Endothelial cell of umbilical vein (primary cell): ENCODE measurements around the gene ATP5ME. TPM values are rescaled to one million over a fixed set of nuclear protein-coding genes. Genes with fewer than 3 reads are reported as not detected.

Experiments used
- BruUV-seq: library from RNA; stranded (reverse); fragments of 400-500 nt; replicated peaks from 2 replicates; lab custom pipeline; 2021; lab: Mats Ljungman, UMichigan
- CTCF ChIA-PET: fragments of 300-600, 350-600 bp; sonication (Branson Sonifier 250); formaldehyde crosslinking; loops from one replicate; lab custom pipeline; 2021; ENCODE audit warnings: antibody characterized with exemption, inconsistent platforms; lab: Charles Lee
- POLR2A ChIA-PET: fragments of 300-600, 350-600 bp; sonication (Branson Sonifier 250); formaldehyde crosslinking; loops from one replicate; lab custom pipeline; 2021; ENCODE audit warnings: antibody characterized with exemption, inconsistent platforms; lab: Charles Lee
- DNase-seq: peaks from one replicate; pipeline ENCODE4 v3.0.0-alpha.2; 2011; ENCODE audit warnings: low read depth, low spot score
- FAIRE-seq: peaks from 2 replicates; lab custom pipeline; 2011; peaks lifted over from hg19 to GRCh38; lab: Jason Lieb, UNC
- H2AFZ ChIP-seq: 2 replicates; pipeline ENCODE4 v1.6.0; 2012; ENCODE audit warnings: low read depth, low read length, control low read depth, inconsistent platforms
- H3K27ac ChIP-seq: 2 replicates; pipeline ENCODE4 v1.5.1; 2011; ENCODE audit warnings: low read depth, mild to moderate bottlenecking, control low read depth, low read length, moderate library complexity; ENCODE audit not compliant: insufficient read depth
- H3K27me3 ChIP-seq, 2 experiments: 2 replicates each; pipeline versions ENCODE4 v1.6.0 to v1.6.1; 2011; ENCODE audit warnings: low read length in 2 of 2, mixed read lengths in 1 of 2; ENCODE audit not compliant: control insufficient read depth in 2 of 2, insufficient read depth in 2 of 2
- H3K36me3 ChIP-seq, 2 experiments: 2 replicates in 1 of 2; 3 replicates in 1 of 2; pipeline ENCODE4 v1.5.1; 2011; ENCODE audit warnings: low read length in 2 of 2, mild to moderate bottlenecking in 1 of 2, moderate library complexity in 1 of 2; ENCODE audit not compliant: control insufficient read depth in 2 of 2, insufficient read depth in 2 of 2; ENCODE audit errors: extremely low read depth in 1 of 2
- H3K4me1 ChIP-seq: 3 replicates; pipeline ENCODE4 v1.5.1; 2011; ENCODE audit warnings: mild to moderate bottlenecking, low read length; ENCODE audit not compliant: control insufficient read depth, insufficient read depth; ENCODE audit errors: extremely low read depth
- H3K4me2 ChIP-seq: 2 replicates; pipeline ENCODE4 v1.6.1; 2011; ENCODE audit warnings: low read length, control low read depth, mixed read lengths; ENCODE audit not compliant: insufficient read depth
- H3K4me3 ChIP-seq, 3 experiments: fragments of 200-600 bp in 1 of 3; sonication (generic), shearing (Covaris generic) in 1 of 3; replicated peaks in 1 of 3; 2 replicates each; pipeline ENCODE4 v1.5.1; 2011 to 2016; ENCODE audit warnings: control low read depth in 3 of 3, low read length in 3 of 3, mild to moderate bottlenecking in 2 of 3, inconsistent platforms in 1 of 3, low read depth in 1 of 3, moderate library complexity in 1 of 3; ENCODE audit not compliant: insufficient read depth in 1 of 3
- H3K79me2 ChIP-seq: 2 replicates; pipeline ENCODE4 v1.6.0; 2012; ENCODE audit warnings: low read length, inconsistent platforms; ENCODE audit not compliant: control insufficient read depth, insufficient read depth
- H3K9ac ChIP-seq: replicated peaks from 2 replicates; pipeline ENCODE3; 2011; ENCODE audit warnings: low read length, control low read depth; ENCODE audit not compliant: insufficient read depth; ENCODE audit errors: extremely low read depth
- H3K9me1 ChIP-seq: replicated peaks from 3 replicates; pipeline ENCODE4 v1.6.0; 2011; ENCODE audit warnings: mild to moderate bottlenecking, low read length; ENCODE audit not compliant: control insufficient read depth, insufficient read depth; ENCODE audit errors: extremely low read depth
- H3K9me3 ChIP-seq: replicated peaks from 2 replicates; pipeline ENCODE4 v1.5.1; 2012; ENCODE audit warnings: low read length, inconsistent platforms; ENCODE audit not compliant: control insufficient read depth, insufficient read depth
- H4K20me1 ChIP-seq: replicated peaks from 2 replicates; pipeline ENCODE3; 2011; ENCODE audit warnings: mild to moderate bottlenecking, low read length; ENCODE audit not compliant: control insufficient read depth, insufficient read depth; ENCODE audit errors: extremely low read depth
- EZH2 ChIP-seq: IDR thresholded peaks from 2 replicates; pipeline ENCODE4 v1.6.1; 2012; ENCODE audit warnings: borderline replicate concordance, low read depth, mild to moderate bottlenecking, moderate library complexity, low read length, inconsistent platforms; ENCODE audit not compliant: severe bottlenecking
- FOS ChIP-seq: IDR thresholded peaks from 2 replicates; pipeline ENCODE4 v1.6.1; 2011; ENCODE audit warnings: mild to moderate bottlenecking, low read length, moderate library complexity, borderline replicate concordance; ENCODE audit not compliant: insufficient read depth
- GATA2 ChIP-seq: IDR thresholded peaks from 2 replicates; pipeline ENCODE4 v1.7.0; 2011; ENCODE audit warnings: low read depth, mild to moderate bottlenecking, moderate library complexity, mixed read lengths, low read length; ENCODE audit not compliant: insufficient read length, insufficient read depth
- JUN ChIP-seq: IDR thresholded peaks from 2 replicates; pipeline ENCODE4 v1.6.1; 2011; ENCODE audit warnings: borderline replicate concordance, low read depth; ENCODE audit not compliant: insufficient read length, insufficient read depth
- MYC ChIP-seq: IDR thresholded peaks from one replicate; pipeline ENCODE4 v1.6.1; 2011; ENCODE audit warnings: mild to moderate bottlenecking, low read depth, low read length
- POLR2A ChIP-seq: IDR thresholded peaks from 2 replicates; pipeline ENCODE4 v1.6.1; 2012; ENCODE audit warnings: low read depth, mild to moderate bottlenecking, control low read depth, low read length
- POLR2AphosphoS5 ChIP-seq: IDR thresholded peaks from 2 replicates; pipeline ENCODE4 v1.6.1; 2012; ENCODE audit warnings: low read depth, mild to moderate bottlenecking, control low read depth, low read length, moderate library complexity; ENCODE audit not compliant: insufficient read depth
- dilution Hi-C: fragments of 300-500 bp; cut with MboI; formaldehyde crosslinking; loops from one replicate; pipeline ENCODE4 v1.15.0; 2019; ENCODE audit warnings: low sequenced_read_pairs; ENCODE audit not compliant: extremely low pct_ligation_motif_present
- intact Hi-C: fragments of 100-400 bp; cut with micrococcal nuclease; formaldehyde crosslinking; loops from one replicate; pipeline ENCODE4 v1.10.0; 2022
- polyA plus RNA-seq, 4 experiments: library from polyadenylated mRNA; depleted of rRNA in 3 of 4; stranded (reverse) in 3 of 4; unstranded in 1 of 4; fragments of >200 nt; gene quantifications; 2 replicates each; pipeline versions ENCODE4 v1.2.1 to v1.2.3, GENCODE V29; 2011 to 2012; ENCODE audit warnings: missing spikeins in 1 of 4
- total RNA-seq: library from RNA; stranded (reverse); gene quantifications from 2 replicates; pipeline ENCODE4 v1.2.3, GENCODE V29; 2021
- TF ChIP-seq, protein P1 (sequence below), 2 donors: IDR thresholded peaks; 1 replicate in 1 of 2; 2 replicates in 1 of 2; pipeline ENCODE4 v1.5.1; 2011; ENCODE audit warnings: low read length in 2 of 2, mild to moderate bottlenecking in 2 of 2, moderate library complexity in 2 of 2, control low read depth in 1 of 2, inconsistent platforms in 1 of 2, low read depth in 1 of 2; ENCODE audit not compliant: insufficient read depth in 1 of 2; ENCODE audit errors: extremely low read depth in 1 of 2
- TF ChIP-seq, protein P2 (sequence below): IDR thresholded peaks from 2 replicates; pipeline ENCODE4 v1.6.1; 2011; ENCODE audit not compliant: insufficient read depth, insufficient read length

The ATP5ME gene
- total and polyA plus RNA-seq, 2 donors (not counting 3 experiments of a cell fraction or from before 2014, with no cell fraction given) = 303 to 304 TPM

DNA sequence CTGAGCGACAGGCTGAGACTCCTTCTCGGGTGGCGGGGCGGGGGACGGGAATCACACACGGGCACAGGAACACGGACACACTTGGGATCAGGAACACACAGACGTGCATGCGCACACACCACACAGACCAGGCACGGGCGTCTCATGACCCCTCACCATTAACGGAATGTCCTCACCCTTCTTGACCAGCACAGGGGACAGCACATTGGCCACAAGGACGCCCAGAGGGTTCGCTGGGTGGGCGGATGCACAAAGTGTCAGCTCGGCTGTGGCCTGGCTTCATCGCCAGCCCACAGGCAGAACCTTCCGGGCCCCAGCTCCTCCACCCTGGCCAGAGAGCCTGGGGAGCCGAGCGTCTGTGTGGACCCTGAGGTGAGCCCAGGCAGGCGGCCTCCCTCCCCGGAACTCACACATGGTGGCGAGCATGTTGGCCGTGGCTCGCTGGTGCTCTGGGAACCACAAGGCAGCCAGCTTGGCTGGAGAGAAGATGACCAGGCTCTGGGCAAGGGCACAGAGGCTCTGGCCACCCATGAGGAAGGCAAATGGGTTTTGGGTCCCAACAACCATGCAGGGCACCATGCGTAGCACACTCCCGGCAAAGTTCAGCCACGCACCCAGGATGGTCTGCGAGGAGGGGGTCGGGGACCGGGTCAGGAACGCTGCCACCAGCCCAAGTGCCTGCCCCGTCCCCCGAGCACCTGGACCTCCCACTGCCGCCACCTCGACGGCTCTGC is 11.8 kb upstream of the ATP5ME start:
- CTCF ChIA-PET = interaction anchor here (0.6 kb wide), 1 partner anchor 130 kb away, joined by 3 read pairs; no protein-coding TSS in a partner anchor
- no peak overlapping the region for H3K4me3 ChIP-seq
- H4K20me1 ChIP-seq = no peaks in the 10 kb centered on the region
- H3K4me1 ChIP-seq = peaks cover 15% of the 10 kb centered on the region
- no peaks in the 10 kb centered on the region for H3K27me3 ChIP-seq
- no peak overlapping the region for H3K4me2 ChIP-seq
- BruUV-seq = no TSS peak
- dilution Hi-C loops (no loop called here), intact Hi-C loops (no loop called here)
- no peak for TF ChIP-seq GATA2
- no peak for TF ChIP-seq POLR2AphosphoS5
- TF ChIP-seq JUN = no peak
- TF ChIP-seq EZH2 = no peak
- TF ChIP-seq, protein P1, sequence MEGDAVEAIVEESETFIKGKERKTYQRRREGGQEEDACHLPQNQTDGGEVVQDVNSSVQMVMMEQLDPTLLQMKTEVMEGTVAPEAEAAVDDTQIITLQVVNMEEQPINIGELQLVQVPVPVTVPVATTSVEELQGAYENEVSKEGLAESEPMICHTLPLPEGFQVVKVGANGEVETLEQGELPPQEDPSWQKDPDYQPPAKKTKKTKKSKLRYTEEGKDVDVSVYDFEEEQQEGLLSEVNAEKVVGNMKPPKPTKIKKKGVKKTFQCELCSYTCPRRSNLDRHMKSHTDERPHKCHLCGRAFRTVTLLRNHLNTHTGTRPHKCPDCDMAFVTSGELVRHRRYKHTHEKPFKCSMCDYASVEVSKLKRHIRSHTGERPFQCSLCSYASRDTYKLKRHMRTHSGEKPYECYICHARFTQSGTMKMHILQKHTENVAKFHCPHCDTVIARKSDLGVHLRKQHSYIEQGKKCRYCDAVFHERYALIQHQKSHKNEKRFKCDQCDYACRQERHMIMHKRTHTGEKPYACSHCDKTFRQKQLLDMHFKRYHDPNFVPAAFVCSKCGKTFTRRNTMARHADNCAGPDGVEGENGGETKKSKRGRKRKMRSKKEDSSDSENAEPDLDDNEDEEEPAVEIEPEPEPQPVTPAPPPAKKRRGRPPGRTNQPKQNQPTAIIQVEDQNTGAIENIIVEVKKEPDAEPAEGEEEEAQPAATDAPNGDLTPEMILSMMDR (IDR thresholded peaks at IDR 0.05; ENCODE audit: extremely low read depth in 1 of 2, insufficient read depth in 1 of 2, low read depth in 1 of 2, low read length in 2 of 2) = no peak
- no peak for TF ChIP-seq MYC
- TF ChIP-seq POLR2A = no peak
- TF ChIP-seq FOS = no peak
- TF ChIP-seq, protein P2, sequence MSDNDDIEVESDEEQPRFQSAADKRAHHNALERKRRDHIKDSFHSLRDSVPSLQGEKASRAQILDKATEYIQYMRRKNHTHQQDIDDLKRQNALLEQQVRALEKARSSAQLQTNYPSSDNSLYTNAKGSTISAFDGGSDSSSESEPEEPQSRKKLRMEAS = no peak
- no peaks in the 10 kb centered on the region for H3K9me1 ChIP-seq
- POLR2A ChIA-PET = no interaction called here
- FAIRE-seq = no peak
- H2AFZ ChIP-seq = no peak overlapping the region
- no peaks in the 10 kb centered on the region for H3K9me3 ChIP-seq
- no peaks in the 10 kb centered on the region for H3K79me2 ChIP-seq
- DNase-seq = no peak
- no peak overlapping the region for H3K27ac ChIP-seq
- H3K36me3 ChIP-seq = no peaks in the 10 kb centered on the region
- no peak overlapping the region for H3K9ac ChIP-seq
